Omental fat pad (tissue), 4 donors: Measurements from ENCODE around the gene RIPOR2. TPM values are rescaled to one million over a fixed set of nuclear protein-coding genes. Genes with fewer than 3 reads are reported as not detected.
"Not testable (repeated sequence)": the region's sequence is repeated elsewhere in the genome, so short reads cannot be mapped to it uniquely, and the experiment has no call there.

ENCODE experiments used
- ATAC-seq: fragments of 150-250 bp; one replicate; pipeline ENCODE4 v1.9.1; 2016; ENCODE audit warnings: mild to moderate bottlenecking, moderate library complexity; ENCODE audit not compliant: low FRiP score
- DNase-seq: peaks from one replicate; pipeline ENCODE4 v3.0.0-alpha.2; 2019; ENCODE audit warnings: low spot score
- total RNA-seq, 4 donors: library from RNA; depleted of rRNA; stranded (reverse); fragments of >200 nt; gene quantifications; one replicate each; pipeline ENCODE4 v1.1.0, GENCODE V29; 2016
- TF ChIP-seq, protein P1 (sequence below), 3 donors: fragments of 450-650 bp; IDR thresholded peaks; one replicate each; pipeline ENCODE4 v1.5.1; 2016 to 2017; ENCODE audit warnings: antibody characterized with exemption in 3 of 3, mild to moderate bottlenecking in 3 of 3, moderate library complexity in 2 of 3

The RIPOR2 gene
- total RNA-seq, 4 donors from 2014 or later, result 13.9 to 75.0 (median 15.0) TPM

DNA sequence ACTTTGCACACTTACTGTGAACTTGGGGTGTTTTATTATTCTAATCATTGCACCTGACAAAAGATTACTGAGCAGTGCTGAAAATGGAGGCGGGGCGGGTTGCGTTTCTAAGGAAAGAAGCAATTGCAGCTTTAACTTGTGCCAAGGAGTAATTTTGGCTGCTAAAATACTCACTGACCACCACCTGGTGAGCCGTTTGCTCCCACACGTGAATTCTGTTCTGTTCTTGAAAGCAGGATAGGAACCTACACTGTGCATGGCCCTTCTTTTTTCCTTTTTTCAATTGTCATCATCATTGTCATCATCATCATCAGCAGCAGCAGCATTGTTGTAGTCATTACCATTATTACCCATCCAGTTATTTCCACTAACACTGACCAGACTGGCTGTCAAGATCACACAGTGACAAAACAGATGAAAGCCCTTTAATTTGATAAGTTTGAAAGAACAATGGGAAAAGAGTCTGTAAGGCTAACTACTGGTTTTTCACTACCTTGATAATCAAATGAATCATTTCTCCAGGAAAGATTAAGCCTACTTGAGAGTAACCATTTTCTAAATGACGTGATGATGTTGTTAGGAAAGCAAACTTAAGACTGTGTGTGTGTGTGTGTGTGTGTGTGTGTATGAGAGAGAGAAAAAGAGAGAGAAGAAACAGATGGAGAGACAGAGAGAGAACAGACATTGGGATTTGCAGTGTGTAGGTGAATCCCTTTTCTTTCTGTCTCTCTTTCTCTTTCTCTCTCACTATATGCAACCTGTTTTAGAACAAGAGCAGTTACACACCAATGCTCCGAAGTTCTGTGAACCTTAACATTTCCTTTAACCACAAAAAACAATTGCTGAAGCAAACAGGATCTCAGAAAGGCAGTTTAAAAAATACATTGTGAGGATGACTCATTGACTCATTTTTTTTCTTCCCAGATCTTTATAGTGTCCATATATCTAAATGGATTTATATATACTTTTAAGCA lies 3.8 kb downstream of the RIPOR2 start:
- ATAC-seq (no peak), DNase-seq (no peak)
- TF ChIP-seq, protein P1, sequence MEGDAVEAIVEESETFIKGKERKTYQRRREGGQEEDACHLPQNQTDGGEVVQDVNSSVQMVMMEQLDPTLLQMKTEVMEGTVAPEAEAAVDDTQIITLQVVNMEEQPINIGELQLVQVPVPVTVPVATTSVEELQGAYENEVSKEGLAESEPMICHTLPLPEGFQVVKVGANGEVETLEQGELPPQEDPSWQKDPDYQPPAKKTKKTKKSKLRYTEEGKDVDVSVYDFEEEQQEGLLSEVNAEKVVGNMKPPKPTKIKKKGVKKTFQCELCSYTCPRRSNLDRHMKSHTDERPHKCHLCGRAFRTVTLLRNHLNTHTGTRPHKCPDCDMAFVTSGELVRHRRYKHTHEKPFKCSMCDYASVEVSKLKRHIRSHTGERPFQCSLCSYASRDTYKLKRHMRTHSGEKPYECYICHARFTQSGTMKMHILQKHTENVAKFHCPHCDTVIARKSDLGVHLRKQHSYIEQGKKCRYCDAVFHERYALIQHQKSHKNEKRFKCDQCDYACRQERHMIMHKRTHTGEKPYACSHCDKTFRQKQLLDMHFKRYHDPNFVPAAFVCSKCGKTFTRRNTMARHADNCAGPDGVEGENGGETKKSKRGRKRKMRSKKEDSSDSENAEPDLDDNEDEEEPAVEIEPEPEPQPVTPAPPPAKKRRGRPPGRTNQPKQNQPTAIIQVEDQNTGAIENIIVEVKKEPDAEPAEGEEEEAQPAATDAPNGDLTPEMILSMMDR (IDR thresholded peaks at IDR 0.05), result no peak

DNA sequence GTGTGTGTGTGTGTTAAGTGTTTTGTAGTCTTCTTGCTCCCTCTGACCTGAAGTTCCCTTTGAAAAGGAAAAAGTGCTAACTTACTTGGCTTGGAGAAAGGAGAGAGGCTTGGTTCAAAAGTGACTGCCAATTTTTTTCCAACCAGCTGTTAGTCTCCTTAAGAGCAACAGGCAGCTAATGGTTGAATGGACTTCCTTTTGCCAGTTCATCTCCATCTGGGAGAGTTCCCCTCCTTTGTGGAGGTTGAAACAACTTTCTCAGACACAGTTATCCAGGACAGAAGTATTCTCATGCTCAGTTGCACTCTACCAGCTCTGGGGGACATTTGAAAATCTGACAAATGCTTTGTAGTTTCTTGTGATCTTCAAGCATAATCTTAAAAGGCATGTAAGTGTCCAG lies 4.5 kb downstream of the RIPOR2 start:
- TF ChIP-seq, protein P1 (IDR thresholded peaks at IDR 0.05), result no peak
- DNase-seq (no peak), ATAC-seq (no peak)

DNA sequence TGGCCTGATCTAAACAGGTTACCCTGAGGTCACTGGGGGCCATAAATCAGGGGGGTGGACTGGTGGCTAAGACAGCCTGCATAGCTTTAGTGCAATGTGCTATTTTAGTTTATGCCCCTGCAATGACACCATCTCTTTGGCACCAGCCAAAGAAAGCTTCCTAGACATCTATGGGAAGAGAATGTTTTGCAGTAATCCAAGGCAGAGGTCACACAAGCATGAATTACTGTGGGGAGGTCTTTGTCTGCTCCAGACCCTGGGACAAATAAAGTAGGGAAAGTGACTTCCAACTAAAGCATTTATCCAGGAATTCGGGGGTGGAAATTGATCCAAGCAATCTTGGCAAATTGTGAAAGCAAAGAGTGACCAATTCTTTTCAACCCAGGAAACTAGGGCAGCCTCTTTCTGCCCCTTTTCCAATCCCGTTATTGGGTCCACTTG lies 5.3 kb downstream of the RIPOR2 start:
- TF ChIP-seq, protein P1 (IDR thresholded peaks at IDR 0.05), result no peak
- ATAC-seq (no peak), DNase-seq (no peak)

DNA sequence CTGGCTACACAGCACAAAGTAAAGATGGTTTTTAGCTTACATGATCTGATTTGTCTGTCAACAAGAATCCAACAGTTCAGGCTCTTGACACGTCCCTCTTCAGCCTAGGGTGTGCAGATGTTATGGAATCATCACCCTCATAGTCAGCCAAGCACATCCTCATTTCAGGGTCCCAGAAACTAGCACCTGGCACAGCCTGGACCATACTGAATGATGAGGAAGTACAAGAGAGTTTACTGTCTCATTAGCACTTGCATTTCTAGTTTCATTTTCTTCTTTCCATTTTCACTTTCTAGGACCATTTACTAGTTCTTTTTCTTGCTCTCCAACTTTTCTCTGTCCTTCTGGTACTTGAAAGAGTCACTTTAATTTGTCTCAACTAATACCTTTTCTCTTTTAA lies 6.5 kb downstream of the RIPOR2 start:
- TF ChIP-seq, protein P1 (IDR thresholded peaks at IDR 0.05), result no peak
- ATAC-seq (peak; percentile 10), DNase-seq (no peak)

DNA sequence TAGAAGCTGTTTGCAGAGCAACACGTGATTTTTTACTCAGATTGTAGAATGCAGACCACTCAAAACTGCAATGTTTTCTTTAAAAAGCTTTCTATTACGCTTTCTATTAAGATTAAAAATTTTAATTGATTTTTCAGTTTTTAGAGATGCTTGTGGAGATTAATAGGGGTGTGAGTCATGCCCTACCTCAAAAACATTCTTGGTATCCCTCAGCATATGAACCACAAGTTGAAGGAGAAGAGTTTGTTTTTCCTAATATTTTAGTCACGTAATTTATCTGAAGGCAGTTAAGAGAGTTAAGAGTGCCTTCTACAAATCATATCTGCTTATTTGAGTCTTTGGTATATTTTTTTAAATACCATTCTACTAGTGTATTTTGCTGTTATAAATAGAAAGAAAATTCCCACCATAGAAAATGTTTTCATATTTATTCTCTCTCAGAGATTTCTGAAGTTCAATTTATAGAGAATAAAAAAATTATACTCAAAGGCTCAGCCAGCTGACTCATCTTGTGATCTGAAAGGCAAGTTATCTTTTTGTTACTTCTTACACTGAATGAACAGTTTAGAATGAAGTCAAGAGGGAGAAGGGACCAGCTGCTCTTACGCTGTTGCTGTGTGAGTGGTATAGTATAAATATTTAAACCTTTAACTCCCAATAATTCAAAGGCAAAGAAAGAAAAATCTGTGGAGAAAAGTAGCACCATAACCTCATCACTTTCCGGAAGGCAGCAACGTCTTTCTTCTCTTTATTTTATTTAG lies 7.6 kb downstream of the RIPOR2 start:
- TF ChIP-seq, protein P1 (IDR thresholded peaks at IDR 0.05), result no peak
- no peak for DNase-seq
- ATAC-seq, result no peak

DNA sequence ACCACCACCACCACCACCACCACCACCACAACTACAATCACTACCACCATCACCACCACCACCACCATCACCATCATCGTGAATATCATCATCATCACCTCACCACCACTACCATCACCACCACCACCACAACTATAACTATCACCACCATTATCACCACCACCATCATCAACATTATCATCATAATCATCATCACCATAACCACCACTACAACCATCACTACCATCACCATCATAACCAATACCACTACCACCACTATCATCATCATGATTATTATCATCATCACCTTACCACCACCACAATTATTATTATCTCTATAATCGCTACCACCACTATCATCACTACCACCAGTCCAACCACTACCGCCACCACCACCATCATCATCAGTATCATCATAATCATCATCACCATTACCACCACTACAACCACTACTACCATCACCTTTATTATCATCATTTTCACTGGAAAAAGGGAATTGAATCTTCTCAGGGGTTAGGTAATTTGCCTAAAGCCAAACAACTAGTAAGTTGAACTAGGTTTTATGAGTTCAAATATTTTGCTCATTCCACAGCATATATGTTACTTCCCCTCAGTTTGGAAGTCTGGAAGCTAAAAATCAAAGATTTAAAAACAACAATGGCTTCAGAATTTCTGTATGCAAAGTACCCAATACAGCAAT lies 8.3 kb downstream of the RIPOR2 start:
- DNase-seq (no peak), ATAC-seq (no peak)
- TF ChIP-seq, protein P1 (IDR thresholded peaks at IDR 0.05), result no peak

DNA sequence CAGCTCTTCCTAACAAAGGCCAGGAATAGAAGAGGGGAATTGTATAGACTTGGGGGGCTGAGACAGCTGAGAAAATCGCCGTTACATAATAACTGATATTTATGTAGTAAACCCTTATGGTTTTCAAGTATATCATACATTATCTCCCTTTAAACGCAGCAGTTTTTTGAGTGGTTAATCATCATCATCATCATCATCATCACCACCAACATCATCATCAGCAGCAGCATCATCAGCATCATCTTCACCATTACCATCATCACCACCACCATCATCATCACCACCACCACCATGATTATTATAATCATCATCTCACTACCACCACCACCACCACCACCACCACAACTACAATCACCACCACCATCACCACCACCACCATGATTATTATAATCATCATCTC lies 9.1 kb downstream of the RIPOR2 start:
- not testable (repeated sequence) for DNase-seq, ATAC-seq
